GM19467 (cell line): ENCODE results near the gene HAGH.
"Not testable (repeated sequence)": the region's sequence is repeated elsewhere in the genome, so short reads cannot be mapped to it uniquely, and the experiment has no call there.

Experiments
- ATAC-seq: cut with Tn5 transposase; IDR thresholded peaks from one replicate; pipeline ENCODE4 v1.9.1; 2021; ENCODE audit warnings: mild to moderate bottlenecking, moderate library complexity; ENCODE audit not compliant: unreplicated experiment

The HAGH gene

DNA sequence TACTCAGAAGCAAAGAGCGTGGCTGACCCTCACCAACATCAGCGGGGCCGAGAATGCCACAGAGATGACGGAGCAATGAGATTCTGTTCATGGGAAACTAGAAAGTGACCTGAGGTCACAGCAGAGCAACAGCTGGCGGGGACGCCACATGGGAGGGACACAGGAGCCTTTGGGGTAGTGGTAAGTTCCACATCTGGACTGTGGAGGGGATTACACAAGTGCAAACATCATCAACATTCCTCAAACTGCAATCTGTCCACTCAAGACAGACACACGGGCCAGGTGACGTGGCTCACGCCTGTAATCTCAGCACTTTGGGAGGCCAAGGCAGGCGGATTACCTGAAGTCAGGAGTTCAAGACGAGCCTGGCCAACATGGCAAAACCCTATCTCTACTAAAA is 11.2 kb downstream of the HAGH start:
- no peak for ATAC-seq

DNA sequence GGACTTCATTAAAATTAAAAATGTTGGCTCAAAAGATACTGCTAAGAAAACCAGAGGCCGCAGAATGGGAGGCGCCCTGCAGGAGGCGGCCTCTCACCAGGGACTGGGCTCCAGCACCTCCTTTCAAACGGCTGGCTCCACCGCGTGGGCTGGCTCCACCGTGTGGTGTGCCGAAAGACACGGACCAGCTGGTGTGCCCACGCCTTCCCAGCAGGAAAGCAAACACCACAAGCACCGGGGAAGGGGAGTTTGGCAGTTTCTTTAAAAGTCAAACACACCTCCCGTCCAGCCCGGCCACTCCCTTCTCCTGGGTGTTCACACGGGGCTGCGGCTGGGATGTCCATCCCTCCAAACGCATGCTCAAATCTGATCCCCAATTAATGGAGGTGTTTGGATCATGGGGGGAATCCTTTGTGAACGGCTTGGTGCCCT is 13.9 kb downstream of the HAGH start:
- ATAC-seq, result no peak

DNA sequence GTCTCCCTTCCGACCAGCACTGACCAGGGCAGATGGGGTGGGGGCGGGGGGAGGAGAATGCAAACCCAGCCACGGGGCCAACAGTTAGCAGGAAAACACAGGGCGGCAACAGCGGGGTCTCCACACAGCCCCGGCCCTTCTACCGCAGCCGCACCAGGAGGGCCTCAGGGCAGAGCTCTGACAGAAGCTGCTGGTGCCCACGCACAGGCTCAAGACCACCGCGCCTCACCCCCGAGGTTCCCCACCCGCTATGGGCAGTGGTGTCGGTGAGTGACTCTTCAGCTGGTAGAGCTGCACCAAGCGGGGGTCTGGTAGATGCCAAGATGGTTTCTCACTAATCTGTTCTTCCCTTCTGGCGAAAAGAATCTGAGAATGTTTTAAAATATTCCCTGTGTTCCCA is 16.1 kb downstream of the HAGH start:
- ATAC-seq, result no peak

DNA sequence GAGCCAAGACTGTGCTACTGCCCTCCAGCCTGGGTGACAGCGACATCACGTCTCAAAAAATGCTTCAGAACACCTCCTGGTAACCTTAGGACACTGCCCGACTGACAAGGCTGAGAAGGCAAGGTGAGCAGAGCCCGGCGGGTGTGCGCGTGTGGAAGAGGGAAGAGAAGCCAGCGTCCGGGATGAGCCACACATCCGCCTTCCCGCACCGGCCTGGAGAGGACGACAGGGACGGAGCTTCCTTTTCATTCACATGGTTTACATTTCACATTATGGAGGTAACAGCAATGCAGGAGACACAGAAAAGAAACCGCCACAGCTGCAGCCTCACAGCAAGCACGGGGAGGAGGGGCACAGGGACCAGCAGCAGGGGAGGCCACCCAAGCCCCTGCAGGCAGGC is 16.5 kb downstream of the HAGH start:
- ATAC-seq, result no peak

DNA sequence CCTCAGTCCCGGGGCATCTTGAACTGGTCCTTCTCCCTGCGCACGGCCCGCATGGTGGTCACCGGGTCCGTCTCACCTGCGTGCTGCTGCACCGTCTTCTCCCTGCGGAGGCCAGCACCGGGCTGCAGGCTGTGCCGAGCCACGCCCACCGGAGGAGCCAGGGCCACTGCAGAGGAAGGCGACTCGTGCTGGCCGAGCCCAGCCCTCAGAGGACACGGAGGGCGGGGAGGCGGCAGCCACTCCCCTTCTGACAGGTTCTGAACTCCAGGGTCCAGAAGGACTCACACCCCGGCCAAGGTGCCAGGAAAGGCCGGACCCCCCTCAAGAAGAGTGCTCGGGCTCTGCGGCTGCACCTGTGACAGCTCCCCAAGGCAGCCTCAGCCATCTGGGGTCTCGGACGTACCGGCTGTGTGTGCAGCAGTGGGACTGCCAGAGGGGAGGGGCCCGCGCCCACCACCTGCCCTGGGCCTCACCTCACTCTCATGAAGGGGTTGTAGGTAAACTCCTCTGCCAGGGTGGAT is 17.3 kb downstream of the HAGH start:
- ATAC-seq, result no peak

DNA sequence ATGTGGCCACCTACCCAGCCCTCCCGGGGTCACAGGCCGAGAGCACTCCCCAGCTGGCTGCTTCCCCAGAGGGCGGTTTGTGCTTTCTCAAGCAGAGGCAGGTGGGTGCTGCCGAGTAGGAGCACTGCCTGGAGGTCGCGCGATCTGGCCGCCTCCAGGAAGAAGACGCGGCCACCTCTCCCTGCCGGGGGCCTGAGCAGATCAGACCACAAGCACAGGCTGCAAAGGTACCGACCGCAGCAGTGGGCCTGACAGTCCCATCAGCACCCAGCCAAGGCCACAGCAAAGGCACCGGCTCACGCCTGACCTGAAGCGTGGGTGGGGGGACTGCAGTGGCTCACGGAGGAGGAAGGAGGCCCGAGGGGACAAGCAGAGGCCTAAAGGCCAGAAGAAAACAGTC is 17.9 kb downstream of the HAGH start:
- ATAC-seq, result no peak

DNA sequence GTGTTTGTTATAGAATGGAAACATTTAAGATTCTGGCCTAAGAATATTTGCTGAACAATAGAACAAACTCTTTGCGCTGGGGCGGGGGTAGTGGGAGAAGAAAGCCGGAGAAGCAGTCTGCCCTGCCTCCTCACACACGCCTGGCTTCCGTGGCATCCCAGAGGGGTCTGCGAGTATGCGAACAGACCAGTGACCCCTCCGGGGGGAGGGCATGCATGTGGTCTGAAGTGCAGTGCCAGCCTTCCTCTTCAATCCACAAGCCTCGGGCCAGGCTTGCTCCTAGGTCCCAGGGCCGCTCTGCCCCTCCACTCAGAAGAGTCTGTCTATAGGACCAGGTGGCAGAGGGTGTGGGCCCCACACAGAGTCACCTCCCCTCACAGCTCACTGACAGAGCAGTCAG is 19.0 kb downstream of the HAGH start:
- no peak for ATAC-seq

DNA sequence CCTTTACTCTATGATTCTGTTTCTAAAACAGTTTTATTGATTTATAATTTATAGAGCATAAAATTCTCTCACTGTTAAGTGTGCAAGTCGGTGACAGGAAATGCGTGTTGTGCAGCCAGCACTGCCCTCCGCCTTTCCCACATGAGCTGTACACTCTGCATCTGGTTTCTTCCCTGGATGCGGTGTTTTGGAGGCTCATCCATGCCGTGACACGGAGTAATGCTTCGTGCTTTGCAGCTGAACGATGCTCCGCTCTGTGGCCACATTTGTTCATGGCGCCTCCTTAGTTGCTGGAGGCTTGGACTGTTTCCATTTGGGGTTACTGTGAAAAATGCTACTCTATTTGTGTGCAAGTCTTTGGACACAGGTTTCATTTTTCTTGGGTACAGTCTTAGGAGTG is 25.9 kb downstream of the HAGH start:
- no peak for ATAC-seq

DNA sequence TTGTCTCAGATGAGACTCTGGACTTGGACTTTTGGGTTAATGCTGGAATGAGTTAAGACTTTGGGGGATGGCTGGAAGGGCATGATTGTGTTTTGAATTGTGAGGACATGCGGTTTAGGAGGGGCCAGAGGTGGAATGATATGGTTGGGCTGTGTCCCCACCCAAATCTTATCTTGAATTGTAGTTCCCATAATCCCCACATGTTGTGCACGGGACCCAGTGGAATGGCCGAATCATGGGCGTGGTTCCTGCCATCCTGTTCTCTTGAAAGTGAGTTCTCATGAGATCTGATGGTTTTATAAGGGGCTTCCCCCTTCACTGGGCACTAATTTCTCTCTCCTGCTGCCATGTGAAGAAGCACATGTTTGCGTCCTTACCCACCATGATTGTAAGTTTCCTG is 27.4 kb downstream of the HAGH start:
- not testable (repeated sequence) for ATAC-seq

DNA sequence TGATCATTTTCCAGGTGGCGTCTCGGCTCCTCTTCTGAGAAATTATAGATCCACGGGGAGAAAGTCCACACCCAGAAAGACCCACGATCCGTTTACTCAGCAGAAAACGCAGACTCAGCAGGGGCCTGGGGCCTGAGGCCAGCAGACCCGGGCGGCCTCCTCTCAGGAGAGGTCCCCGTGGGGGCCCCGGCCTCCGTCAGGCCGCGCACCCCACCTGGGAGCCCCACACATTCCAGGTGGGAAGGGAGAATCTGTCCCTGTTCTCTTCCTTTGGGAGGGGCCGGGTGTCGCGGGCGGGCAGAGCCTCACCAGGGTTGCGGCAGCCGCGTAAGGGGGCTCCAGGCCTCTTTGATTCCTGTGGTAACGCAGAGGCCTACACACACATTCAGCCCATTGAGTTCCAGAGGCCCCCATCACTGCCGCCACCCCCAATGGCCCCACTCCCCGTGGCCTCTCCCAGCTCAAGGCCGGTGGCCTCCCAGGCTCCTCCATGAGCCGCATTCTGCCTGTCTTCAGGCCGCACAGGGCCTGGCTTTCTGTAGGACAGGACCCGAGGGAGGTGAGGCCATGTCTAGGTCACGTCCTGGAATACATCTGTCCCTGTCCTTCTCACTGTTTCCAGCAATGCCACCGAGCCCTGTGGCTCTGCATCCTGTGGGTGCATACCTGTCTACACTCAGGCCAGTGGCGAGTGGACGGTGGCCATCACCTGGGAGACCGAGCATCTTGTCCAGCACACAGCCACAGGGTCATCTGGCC is 31.5 kb downstream of the HAGH start:
- no peak for ATAC-seq

DNA sequence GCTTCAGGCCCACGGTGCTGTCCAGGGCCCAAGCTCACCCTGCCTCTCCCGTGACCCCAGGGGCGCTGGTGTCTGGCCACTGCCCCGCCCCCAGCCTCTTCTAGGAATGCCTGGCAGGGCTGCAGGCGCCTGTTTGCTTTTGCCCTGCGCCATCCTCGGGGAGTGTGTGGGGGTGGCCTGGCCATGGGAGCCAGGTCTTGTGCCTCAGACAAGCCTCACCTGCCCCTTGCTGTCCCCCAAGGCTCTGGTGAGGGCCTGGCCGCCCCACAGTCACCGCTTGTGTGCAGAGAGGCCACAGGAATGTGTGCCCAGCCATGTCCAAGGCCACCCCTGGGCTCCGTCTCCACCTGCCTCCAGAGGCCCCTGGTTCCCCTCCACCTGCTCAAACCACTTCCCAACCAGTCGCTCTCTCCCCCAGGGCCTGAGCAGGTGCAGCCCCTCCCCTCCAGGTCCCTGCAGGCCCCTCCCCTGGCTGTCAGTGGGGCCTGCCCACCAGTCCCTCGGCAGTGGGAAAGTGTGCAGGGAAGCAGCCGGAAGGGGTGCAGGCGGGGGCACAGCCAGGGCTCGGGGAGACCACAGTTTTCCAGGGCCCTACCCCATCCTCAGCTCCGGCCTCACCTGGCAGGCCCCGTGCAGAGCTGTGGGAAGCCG is 32.3 kb downstream of the HAGH start:
- ATAC-seq, result no peak

DNA sequence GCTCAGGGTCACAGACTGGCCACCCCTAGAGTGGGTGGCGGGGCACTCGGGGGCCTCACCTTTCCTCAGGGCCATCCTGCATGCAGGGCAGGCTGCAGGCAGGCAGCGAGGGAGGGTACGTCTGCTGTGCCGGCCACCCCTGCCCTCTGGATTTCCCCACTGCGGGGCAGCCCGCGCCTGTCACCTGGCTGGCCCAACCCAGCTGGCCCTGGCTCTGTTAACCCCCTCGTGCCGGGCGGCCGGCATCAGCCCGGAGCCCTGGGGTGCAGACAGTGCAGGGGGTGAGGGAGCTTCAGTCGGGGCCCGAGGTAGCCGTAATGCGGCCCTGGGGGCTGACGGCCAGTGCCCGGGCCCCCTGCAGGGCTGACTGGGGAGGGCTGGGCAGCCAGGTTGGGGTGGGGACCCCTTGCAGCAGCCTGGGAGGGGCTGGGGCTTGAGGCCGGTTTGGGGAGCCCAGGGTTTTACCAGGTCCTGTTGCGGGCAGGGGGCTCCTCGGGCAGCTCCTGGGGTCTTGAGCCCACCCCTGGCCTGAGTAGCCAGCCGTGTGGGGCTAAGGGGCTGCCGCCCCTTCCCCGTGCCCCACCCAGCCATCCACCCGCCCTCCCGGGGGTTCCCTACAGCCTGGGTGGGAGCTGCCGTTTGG is 32.9 kb downstream of the HAGH start, which contains the start of gene IGFALS:
TSS of gene IGFALS (minus strand) at position 128 of the 643 bp plus-strand sequence. CDS start at position 75, 53 bp downstream.
- no peak for ATAC-seq

DNA sequence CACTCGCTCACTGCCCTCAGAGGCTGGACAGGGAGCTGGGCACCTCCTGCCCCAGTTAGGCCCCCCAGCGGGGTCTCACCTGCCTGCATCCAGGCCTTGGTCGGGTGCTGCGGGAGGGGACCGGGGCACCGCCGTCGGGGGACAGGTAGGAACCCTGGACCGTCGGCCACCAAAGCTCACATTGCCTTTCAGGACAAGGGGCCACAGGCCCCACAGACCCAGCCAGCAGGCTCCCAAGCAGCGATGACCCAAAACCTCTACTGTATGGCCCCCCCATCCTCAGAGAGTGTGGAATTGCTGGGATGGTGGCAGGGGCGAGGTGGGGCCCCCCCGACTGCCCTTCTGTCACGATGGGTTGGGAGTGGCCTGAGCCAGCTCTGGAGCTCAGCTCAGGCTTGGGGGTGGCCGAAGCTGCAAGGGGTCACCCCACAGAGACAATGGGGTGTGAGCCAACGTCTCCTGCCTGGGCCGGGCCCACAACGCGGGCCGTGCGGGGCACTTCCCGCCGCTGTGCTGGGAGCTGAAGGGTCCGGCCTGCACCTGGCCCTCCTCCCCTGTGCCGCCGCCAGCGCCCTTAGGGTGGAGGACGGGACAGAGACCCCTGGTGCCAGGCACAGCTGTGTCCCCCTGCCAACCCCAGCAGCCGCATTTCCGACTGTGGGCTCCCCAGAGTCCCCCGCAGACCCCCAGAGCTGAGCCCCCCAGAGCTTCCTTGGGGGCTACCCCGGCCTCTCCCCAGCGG is 33.6 kb downstream of the HAGH start:
- no peak for ATAC-seq

DNA sequence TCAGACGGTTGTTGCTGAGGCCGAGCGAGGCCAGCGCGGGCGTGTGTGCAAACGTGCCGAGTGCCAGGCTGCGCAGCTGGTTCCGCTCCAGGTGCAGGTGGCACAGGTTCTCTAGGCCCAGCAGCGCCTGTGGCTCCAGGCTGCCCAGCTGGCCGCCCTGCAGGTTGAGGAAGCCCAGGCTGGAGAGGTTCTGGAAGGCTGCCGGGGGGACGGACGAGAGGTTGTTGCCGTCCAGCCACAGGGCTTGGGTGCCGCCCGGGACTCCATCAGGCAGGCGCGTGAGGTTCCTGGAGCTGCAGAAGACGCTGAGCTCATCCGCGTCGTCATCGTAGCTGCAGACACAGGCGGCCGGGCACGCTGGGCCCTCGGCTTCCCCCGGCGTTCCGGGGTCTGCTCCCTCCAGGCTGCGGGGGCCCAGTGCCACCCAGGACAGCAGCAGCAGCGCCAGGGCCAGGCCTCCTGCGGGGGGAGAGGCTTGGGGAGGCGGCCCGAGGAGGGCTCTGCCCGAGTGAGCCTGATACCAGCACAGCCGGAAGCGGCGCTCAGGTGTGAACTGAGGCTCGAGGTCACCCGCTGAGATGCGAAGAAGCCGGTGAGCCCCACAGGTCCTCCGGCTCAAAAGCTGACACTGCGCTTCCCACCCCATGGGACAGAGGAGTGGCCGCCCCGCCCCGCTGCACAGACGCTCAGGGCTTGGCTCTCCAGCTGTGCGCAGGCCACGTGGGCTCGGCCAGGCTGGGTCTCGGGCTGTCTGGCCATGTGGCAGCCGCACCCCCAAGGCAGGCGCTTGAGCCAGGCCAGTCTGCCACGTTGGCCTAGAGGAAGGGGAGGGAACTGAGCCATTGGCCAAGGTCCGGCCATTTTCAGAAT is 34.4 kb downstream of the HAGH start:
- ATAC-seq, result no peak

DNA sequence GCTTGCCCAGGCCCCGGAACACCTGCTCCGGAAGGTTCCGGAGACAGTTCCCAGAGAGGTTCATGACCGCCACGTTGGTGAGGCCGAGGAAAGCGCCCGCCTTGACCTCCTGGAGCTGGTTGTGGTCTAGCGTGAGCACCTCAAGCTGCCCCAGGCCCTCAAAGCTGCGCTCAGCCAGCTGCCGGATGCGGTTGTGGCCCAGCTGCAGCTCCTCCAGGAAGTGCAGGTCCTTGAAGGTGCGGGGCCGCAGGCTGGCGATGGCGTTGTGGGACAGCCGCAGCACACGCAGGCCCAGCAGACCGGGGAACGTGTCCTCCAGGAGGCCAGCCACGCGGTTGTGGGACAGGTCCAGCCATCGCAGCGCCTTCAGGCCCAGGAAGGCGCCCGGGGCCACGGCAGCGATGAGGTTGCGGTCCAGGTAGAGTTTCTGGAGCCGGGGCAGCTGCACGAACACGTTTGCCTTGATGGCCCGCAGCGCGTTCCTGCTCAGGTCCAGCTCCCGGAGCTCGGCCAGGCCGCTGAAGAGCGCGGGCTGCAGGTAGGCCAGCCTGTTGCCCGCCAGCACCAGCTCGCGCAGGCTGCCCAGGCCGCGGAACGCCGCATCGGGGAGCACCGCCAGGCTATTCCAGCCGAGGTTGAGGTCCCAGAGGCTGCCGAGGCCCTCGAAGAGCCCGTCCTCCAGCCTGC is 35.2 kb downstream of the HAGH start:
- no peak for ATAC-seq

DNA sequence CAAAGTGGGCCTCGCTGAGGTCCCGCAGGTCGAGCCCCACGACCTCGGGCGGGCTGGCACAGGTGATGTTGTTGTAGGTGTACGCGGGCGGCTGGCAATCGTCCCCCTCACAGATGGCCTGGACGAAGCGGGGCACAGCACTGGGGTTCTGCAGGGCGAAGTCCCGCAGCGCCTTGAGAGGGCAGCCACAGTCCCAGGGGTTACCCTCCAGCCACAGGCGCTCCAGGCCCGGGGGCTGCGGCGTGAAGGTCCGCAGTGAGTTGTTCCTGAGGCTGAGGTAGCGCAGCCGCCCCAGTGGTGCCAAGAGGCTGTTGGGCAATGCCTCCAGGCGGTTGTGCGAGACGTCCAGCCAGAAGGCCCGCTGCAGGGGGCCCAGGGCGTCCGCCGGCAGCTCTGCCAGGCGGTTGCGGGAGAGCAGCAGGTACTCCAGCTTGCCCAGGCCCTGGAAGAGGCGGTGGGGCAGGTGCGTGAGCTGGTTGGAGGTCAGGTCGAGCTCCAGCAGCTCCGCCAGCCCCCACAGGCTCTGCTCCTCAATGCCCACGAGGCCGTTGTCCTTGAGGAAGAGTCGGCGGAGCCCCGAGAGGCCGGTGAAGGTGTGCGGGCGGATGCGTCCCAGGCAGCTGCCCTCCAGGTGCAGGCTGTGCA is 35.9 kb downstream of the HAGH start:
- no peak for ATAC-seq

DNA sequence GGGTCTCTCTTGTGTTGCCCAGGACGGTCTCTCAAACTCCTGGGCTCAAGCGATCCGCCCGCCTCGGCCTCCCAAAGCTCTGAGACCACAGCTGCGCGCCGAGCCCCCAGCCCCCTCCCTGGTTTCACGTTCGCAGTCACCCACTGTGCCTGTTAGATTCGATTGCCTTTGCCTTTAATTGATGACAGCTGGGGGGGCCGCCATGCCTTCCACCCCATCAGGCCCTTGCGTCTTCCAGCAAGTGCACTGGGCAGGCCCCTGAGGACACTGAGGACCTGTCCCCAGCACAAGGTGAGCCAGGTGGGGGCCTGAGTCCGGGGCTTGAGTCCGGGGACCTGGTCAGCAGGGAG is 36.4 kb downstream of the HAGH start:
- no peak for ATAC-seq

DNA sequence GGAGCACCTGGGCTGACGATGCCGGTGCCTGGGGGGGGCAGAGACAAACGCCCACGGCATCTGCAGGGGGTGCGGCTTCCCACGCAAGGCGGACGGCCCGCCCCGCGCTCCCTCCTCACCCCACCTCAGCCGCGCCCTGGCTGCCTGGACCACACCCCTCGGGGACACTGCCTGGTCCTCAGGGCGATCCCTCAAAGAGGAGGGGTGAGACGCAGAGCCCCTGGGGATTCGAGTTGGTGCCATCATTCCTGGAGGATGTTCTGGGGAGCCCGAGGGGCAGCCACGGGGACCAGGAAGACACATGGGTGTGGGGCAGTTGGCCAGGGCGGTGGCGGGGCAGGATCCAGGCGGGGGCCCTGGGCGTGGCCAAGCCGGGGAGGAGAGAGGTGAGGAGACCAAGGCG is 37.0 kb downstream of the HAGH start:
- no peak for ATAC-seq

DNA sequence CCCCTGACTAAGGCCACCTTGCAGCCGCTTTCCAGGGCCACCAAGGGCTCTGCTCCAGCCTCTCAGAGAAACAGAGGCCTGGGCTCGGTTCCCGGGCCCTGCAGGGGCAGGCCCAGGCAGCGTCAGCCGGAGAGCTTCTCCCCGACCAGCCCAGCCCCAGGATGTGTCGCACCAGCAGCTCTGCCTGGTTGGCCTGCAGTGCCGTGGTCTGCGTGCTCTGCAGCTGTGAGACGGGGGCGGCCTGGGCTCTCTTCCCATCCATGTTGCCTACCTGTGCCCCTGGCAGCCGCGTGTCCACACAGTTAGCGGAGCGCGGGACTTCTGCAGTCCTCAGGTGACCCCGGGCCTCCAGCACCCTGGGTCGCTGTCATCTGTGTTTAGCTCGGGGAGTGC is 37.9 kb downstream of the HAGH start:
- ATAC-seq, result no peak
